Gastroesophageal sphincter (tissue), 3 donors: Measurements from ENCODE around the gene ADAM33.

Experiments used
- CTCF ChIP-seq, 4 experiments: fragments of 200-600 bp in 2 of 4; fragments of 450-650 bp in 2 of 4; sonication (generic) in 1 of 4; IDR thresholded peaks; one replicate each; pipeline ENCODE4 v1.5.1; 2017 to 2019; ENCODE audit warnings: antibody characterized with exemption in 4 of 4, mild to moderate bottlenecking in 2 of 4, moderate library complexity in 2 of 4
- EP300 ChIP-seq: sonication (generic); formaldehyde crosslinking; IDR thresholded peaks from one replicate; pipeline ENCODE4 v1.6.1; 2017; ENCODE audit warnings: antibody characterized with exemption, mild to moderate bottlenecking
- POLR2A ChIP-seq, 2 donors: fragments of 450-650 bp; IDR thresholded peaks; one replicate each; pipeline ENCODE4 v1.6.1; 2017; ENCODE audit warnings: antibody characterized with exemption in 2 of 2, mild to moderate bottlenecking in 2 of 2, moderate library complexity in 1 of 2
- POLR2AphosphoS5 ChIP-seq: sonication (generic); formaldehyde crosslinking; IDR thresholded peaks from one replicate; pipeline ENCODE4 v1.6.1; 2017; ENCODE audit warnings: antibody characterized with exemption

GRCh38 chr20:3680701-3681351, 984 bp downstream of the ADAM33 start:
- TF ChIP-seq CTCF (IDR thresholded peaks at IDR 0.05) (no peak), EP300 (no peak), POLR2A (IDR thresholded peaks at IDR 0.05) (no peak), POLR2AphosphoS5 (no peak)
